Cardiac muscle cell (in vitro differentiated cells and primary cell): ENCODE measurements around the gene PTPRB. TPM values are rescaled to one million over a fixed set of nuclear protein-coding genes. Genes with fewer than 3 reads are reported as not detected.

Experiments used
- DNase-seq, 2 donors: peaks; one replicate each; pipeline versions ENCODE4 v3.0.0 to v3.0.0-alpha.2; 2010 to 2017; ENCODE audit warnings: low read depth in 1 of 2, low spot score in 1 of 2
- H3K27ac ChIP-seq: fragments of 200-600 bp; sonication (generic); 2 replicates; pipeline ENCODE4 v1.5.1; 2016
- H3K27me3 ChIP-seq: fragments of 200-600 bp; sonication (generic); 2 replicates; pipeline ENCODE4 v1.6.0; 2016; ENCODE audit warnings: control low read depth
- H3K36me3 ChIP-seq: fragments of 200-600 bp; sonication (generic); 2 replicates; pipeline ENCODE4 v1.5.1; 2016; ENCODE audit warnings: control low read depth
- H3K4me1 ChIP-seq: fragments of 200-600 bp; sonication (generic); 2 replicates; pipeline ENCODE4 v1.8.1; 2017; ENCODE audit warnings: low read depth, mild to moderate bottlenecking, mixed run types
- H3K4me3 ChIP-seq: fragments of 200-600 bp; sonication (generic); 2 replicates; pipeline ENCODE4 v1.5.1; 2016; ENCODE audit warnings: mild to moderate bottlenecking
- H3K9me3 ChIP-seq: fragments of 200-600 bp; sonication (generic); 2 replicates; pipeline ENCODE4 v1.5.1; 2017; ENCODE audit warnings: low read depth, mild to moderate bottlenecking, control low read depth
- CTCF ChIP-seq: IDR thresholded peaks from 2 replicates; pipeline ENCODE4 v1.5.1; 2012; ENCODE audit warnings: low read depth, mild to moderate bottlenecking, low read length
- polyA plus RNA-seq: library from polyadenylated mRNA; unstranded; fragments of >200 nt; fragmentation: Nextera tagmentation; extraction: Ambion mirVana; gene quantifications from 2 replicates; pipeline ENCODE4 v1.2.1, GENCODE V29; 2016
- total RNA-seq: library from RNA; depleted of rRNA; stranded (reverse); fragments of >200 nt; gene quantifications from 2 replicates; pipeline ENCODE4 v1.2.3, GENCODE V29; 2016

Gene PTPRB
- total and polyA plus RNA-seq, 2 experiments from 2014 or later: 0.21 to 0.31 TPM

- H3K4me1 ChIP-seq: no peaks in the 10 kb centered on the region
- no peaks in the 10 kb centered on the region for H3K36me3 ChIP-seq
- no peaks in the 10 kb centered on the region for H3K9me3 ChIP-seq
- TF ChIP-seq CTCF: no peak
- no peaks in the 10 kb centered on the region for H3K27me3 ChIP-seq
- H3K27ac ChIP-seq: no peak overlapping the region
- no peak overlapping the region for H3K4me3 ChIP-seq
- DNase-seq: no peak
Measured at GRCh38 chr12:70638639-70639360, 1.6 kb upstream of the PTPRB start.

- no peak for DNase-seq
- H3K4me1 ChIP-seq: no peaks in the 10 kb centered on the region
- H3K27ac ChIP-seq: no peak overlapping the region
- no peak for TF ChIP-seq CTCF
- H3K9me3 ChIP-seq: no peaks in the 10 kb centered on the region
- H3K4me3 ChIP-seq: no peak overlapping the region
- no peaks in the 10 kb centered on the region for H3K27me3 ChIP-seq
- H3K36me3 ChIP-seq: no peaks in the 10 kb centered on the region
Measured at GRCh38 chr12:70635755-70636154, 1.5 kb downstream of the PTPRB start.

- TF ChIP-seq CTCF: no peak
- no peak overlapping the region for H3K4me3 ChIP-seq
- no peak for DNase-seq
- no peak overlapping the region for H3K27ac ChIP-seq
- no peaks in the 10 kb centered on the region for H3K36me3 ChIP-seq
- H3K27me3 ChIP-seq: no peaks in the 10 kb centered on the region
- H3K9me3 ChIP-seq: no peaks in the 10 kb centered on the region
- no peaks in the 10 kb centered on the region for H3K4me1 ChIP-seq
Measured at GRCh38 chr12:70628701-70629480, 8.3 kb downstream of the PTPRB start.

GRCh38 chr12:70627677-70628076 is 9.6 kb downstream of the PTPRB start:
- Histone ChIP-seq H3K4me3 (no peak overlapping the region), H3K36me3 (no peaks in the 10 kb centered on the region), H3K4me1 (no peaks in the 10 kb centered on the region), H3K27me3 (no peaks in the 10 kb centered on the region), H3K27ac (no peak overlapping the region), H3K9me3 (no peaks in the 10 kb centered on the region)
- no peak for TF ChIP-seq CTCF
- peak in 1 of 2 donors; percentile 43 for DNase-seq

- Histone ChIP-seq H3K36me3 (no peaks in the 10 kb centered on the region), H3K27me3 (no peaks in the 10 kb centered on the region), H3K27ac (no peak overlapping the region), H3K4me3 (no peak overlapping the region), H3K4me1 (no peaks in the 10 kb centered on the region), H3K9me3 (no peaks in the 10 kb centered on the region)
- no peak for TF ChIP-seq CTCF
- no peak for DNase-seq
Measured at GRCh38 chr12:70626180-70626579, 11.0 kb downstream of the PTPRB start.
